CD14-positive monocyte (primary cell): ENCODE results near the gene MBNL3. TPM values are rescaled to one million over a fixed set of nuclear protein-coding genes. Genes with fewer than 3 reads are reported as not detected.

Source experiments
- DNase-seq, 3 donors: peaks; one replicate each; pipeline ENCODE4 v3.0.0-alpha.2; 2011 to 2022
- H2AFZ ChIP-seq: 2 replicates; pipeline ENCODE4 v1.6.0; 2012; ENCODE audit warnings: mild to moderate bottlenecking, low read depth, low read length, inconsistent platforms; ENCODE audit not compliant: insufficient read depth, poor library complexity, severe bottlenecking
- H3K27ac ChIP-seq, 2 donors: 1 replicate in 1 of 2; 2 replicates in 1 of 2; pipeline ENCODE4 v1.5.1; 2012 to 2013; ENCODE audit warnings: low read length in 2 of 2, control low read depth in 1 of 2, inconsistent platforms in 1 of 2, low read depth in 1 of 2, mild to moderate bottlenecking in 1 of 2
- H3K27me3 ChIP-seq, 2 donors: one replicate each; pipeline versions ENCODE4 v1.6.0 to v1.6.1; 2011 to 2013; ENCODE audit warnings: low read length in 2 of 2; ENCODE audit not compliant: control insufficient read depth in 2 of 2, insufficient read depth in 2 of 2
- H3K36me3 ChIP-seq, 2 donors: replicated peaks in 1 of 2; 1 replicate in 1 of 2; 2 replicates in 1 of 2; pipeline versions ENCODE4 v1.5.1 to v1.6.1; 2012 to 2013; ENCODE audit warnings: low read length in 2 of 2, control low read depth in 1 of 2, inconsistent platforms in 1 of 2, mild to moderate bottlenecking in 1 of 2; ENCODE audit not compliant: insufficient read depth in 2 of 2, control insufficient read depth in 1 of 2
- H3K4me1 ChIP-seq, 2 donors: 1 replicate in 1 of 2; 2 replicates in 1 of 2; pipeline versions ENCODE4 v1.5.1 to v1.6.1; 2012 to 2013; ENCODE audit warnings: low read length in 2 of 2, control low read depth in 1 of 2, inconsistent platforms in 1 of 2, mild to moderate bottlenecking in 1 of 2, moderate library complexity in 1 of 2; ENCODE audit not compliant: insufficient read depth in 2 of 2, control insufficient read depth in 1 of 2
- H3K4me2 ChIP-seq: replicated peaks from 2 replicates; pipeline ENCODE3; 2012; ENCODE audit warnings: low read length, moderate library complexity, mild to moderate bottlenecking; ENCODE audit not compliant: poor library complexity, severe bottlenecking; ENCODE audit errors: extremely low read depth
- H3K4me3 ChIP-seq, 3 experiments: fragments of 200-600 bp in 1 of 3; sonication (generic) in 1 of 3; replicated peaks in 1 of 3; 1 replicate in 2 of 3; 2 replicates in 1 of 3; pipeline ENCODE4 v1.5.1; 2011 to 2013; ENCODE audit warnings: low read length in 3 of 3, mild to moderate bottlenecking in 3 of 3, control low read depth in 2 of 3, low read depth in 2 of 3, inconsistent platforms in 1 of 3, moderate library complexity in 1 of 3
- H3K79me2 ChIP-seq: 2 replicates; pipeline ENCODE4 v1.6.0; 2012; ENCODE audit warnings: mild to moderate bottlenecking, control low read depth, inconsistent platforms, low read length, moderate library complexity; ENCODE audit not compliant: insufficient read depth
- H3K9ac ChIP-seq: 2 replicates; pipeline ENCODE4 v1.6.0; 2017; ENCODE audit warnings: low read length, mild to moderate bottlenecking; ENCODE audit not compliant: insufficient read depth, poor library complexity, severe bottlenecking
- H3K9me3 ChIP-seq, 2 donors: replicated peaks in 1 of 2; 1 replicate in 1 of 2; 2 replicates in 1 of 2; pipeline versions ENCODE4 v1.5.1 to v1.6.1; 2012 to 2013; ENCODE audit warnings: low read length in 2 of 2, control low read depth in 1 of 2; ENCODE audit not compliant: control insufficient read depth in 1 of 2, insufficient read depth in 1 of 2
- H4K20me1 ChIP-seq: 2 replicates; pipeline ENCODE4 v1.6.0; 2012; ENCODE audit warnings: mild to moderate bottlenecking, low read length, control low read depth, moderate library complexity; ENCODE audit not compliant: insufficient read depth
- H3K27ac Mint-ChIP-seq, 7 donors: one replicate each; pipeline ENCODE4 v1.8.0; 2020; ENCODE audit warnings: mild to moderate bottlenecking in 7 of 7, mixed read lengths in 7 of 7, moderate library complexity in 6 of 7, inconsistent platforms in 2 of 7
- H3K27me3 Mint-ChIP-seq, 3 donors: one replicate each; pipeline ENCODE4 v1.8.0; 2021 to 2022; ENCODE audit warnings: low read depth in 3 of 3, mild to moderate bottlenecking in 3 of 3, mixed read lengths in 3 of 3, moderate library complexity in 3 of 3, inconsistent platforms in 1 of 3
- H3K36me3 Mint-ChIP-seq, 2 donors: one replicate each; pipeline ENCODE4 v1.8.0; 2020; ENCODE audit warnings: mixed read lengths in 2 of 2, inconsistent platforms in 1 of 2, mild to moderate bottlenecking in 1 of 2
- H3K4me1 Mint-ChIP-seq: one replicate; pipeline ENCODE4 v1.8.0; 2020; ENCODE audit warnings: mild to moderate bottlenecking, mixed read lengths
- H3K4me3 Mint-ChIP-seq, 2 donors: one replicate each; pipeline ENCODE4 v1.8.0; 2020; ENCODE audit warnings: mild to moderate bottlenecking in 2 of 2, mixed read lengths in 2 of 2, moderate library complexity in 1 of 2
- H3K9me3 Mint-ChIP-seq, 7 donors: one replicate each; pipeline ENCODE4 v1.8.0; 2020 to 2022; ENCODE audit warnings: mixed read lengths in 7 of 7, mild to moderate bottlenecking in 6 of 7, moderate library complexity in 6 of 7, inconsistent platforms in 2 of 7
- CTCF ChIP-seq: fragments of 200-600 bp; IDR thresholded peaks from one replicate; pipeline ENCODE4 v1.8.0; 2022; ENCODE audit warnings: antibody characterized with exemption, mild to moderate bottlenecking
- WGBS: methylation state at CpG from one replicate; pipeline ENCODE4 v1.1.5; 2013; ENCODE audit warnings: missing lambda C conversion rate; ENCODE audit not compliant: insufficient coverage; 5-methylcytosine and 5-hydroxymethylcytosine counted together
- intact Hi-C, 2 donors: fragments of 100-400 bp; cut with micrococcal nuclease; formaldehyde crosslinking; loops; one replicate each; pipeline versions ENCODE4 v1.15.0 to v1.15.1; 2023
- polyA plus RNA-seq, 3 donors: library from polyadenylated mRNA; depleted of rRNA in 1 of 3; unstranded in 2 of 3; stranded (reverse) in 1 of 3; fragments of 300-500 nt in 2 of 3; fragments of >200 nt in 1 of 3; fragmentation: Illumina TruSeq in 2 of 3; gene quantifications; 1 replicate in 2 of 3; 2 replicates in 1 of 3; pipeline ENCODE4 v1.2.3, GENCODE V29; 2012 to 2021

MBNL3 gene
- polyA plus RNA-seq, 3 donors: 7.4 to 32.8 (median 22.4) TPM

DNA sequence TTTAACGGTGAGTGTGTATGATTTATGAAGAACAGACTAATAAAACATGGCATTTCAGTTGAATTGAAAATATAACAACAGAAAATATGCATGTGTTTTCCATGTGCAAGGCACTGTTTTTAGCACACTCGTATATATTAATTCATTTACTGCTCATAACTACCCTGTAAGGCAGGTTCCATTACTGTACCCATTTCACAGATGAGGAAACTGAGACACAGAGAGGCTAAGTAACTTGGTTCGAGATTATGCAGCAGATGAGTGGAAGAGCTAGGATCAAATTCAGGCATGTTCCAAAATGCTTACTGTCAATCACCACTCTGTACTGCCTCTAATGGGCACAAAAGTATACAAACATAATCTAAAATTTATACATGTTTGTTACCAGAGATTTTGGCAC is 20.4 kb downstream of the MBNL3 start:
- no CpG with 5 or more reads among the region's 3 CpGs for WGBS
- intact Hi-C loops: no loop called here
- Histone ChIP-seq H3K4me3 (no peak overlapping the region), H3K79me2 (peaks cover 5% of the 10 kb centered on the region), H3K27me3 (peaks cover 0 to 2% of the 10 kb centered on the region in 2 donors), H3K9ac (no peak overlapping the region), H3K4me1 (no peaks in the 10 kb centered on the region), H4K20me1 (no peaks in the 10 kb centered on the region), H3K36me3 (no peaks in the 10 kb centered on the region), H3K4me2 (no peak overlapping the region), H3K27ac (no peak overlapping the region), H3K9me3 (no peaks in the 10 kb centered on the region), H2AFZ (no peak overlapping the region)
- no peak for TF ChIP-seq CTCF
- Mint-ChIP-seq H3K36me3 (no peaks in the 10 kb centered on the region), H3K4me3 (no peak overlapping the region), H3K27me3 (peaks cover 0 to 3% (median 0%) of the 10 kb centered on the region in 3 donors), H3K4me1 (no peaks in the 10 kb centered on the region), H3K9me3 (peaks cover 0 to 2% (median 0%) of the 10 kb centered on the region in 7 donors), H3K27ac (no peak overlapping the region)
- DNase-seq: no peak

DNA sequence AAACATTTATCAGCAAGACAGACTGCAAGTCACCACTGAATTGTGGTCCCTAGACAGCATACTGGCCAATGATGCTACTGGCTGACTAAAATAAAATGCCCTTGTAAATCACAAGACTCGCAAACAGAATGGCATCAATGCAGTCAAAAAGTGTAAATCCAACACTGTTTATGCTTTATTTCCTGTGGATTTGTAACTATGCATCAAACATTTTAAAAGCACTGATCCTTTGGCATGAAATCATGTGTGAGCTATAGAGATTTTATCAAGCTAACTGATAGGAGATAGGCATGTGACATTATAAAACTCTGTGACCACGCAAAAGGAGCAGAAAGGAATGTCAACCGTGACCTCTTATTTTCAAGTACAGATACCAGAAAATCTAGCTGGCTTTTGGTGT is 20.8 kb downstream of the MBNL3 start:
- H3K4me3 ChIP-seq: no peak overlapping the region
- Mint-ChIP-seq H3K27ac (no peak overlapping the region), H3K36me3 (no peaks in the 10 kb centered on the region), H3K4me3 (no peak overlapping the region), H3K4me1 (no peaks in the 10 kb centered on the region), H3K9me3 (peaks cover 0 to 2% (median 0%) of the 10 kb centered on the region in 7 donors), H3K27me3 (peaks cover 0 to 3% (median 0%) of the 10 kb centered on the region in 3 donors)
- H2AFZ ChIP-seq: no peak overlapping the region
- H3K36me3 ChIP-seq: no peaks in the 10 kb centered on the region
- H3K4me1 ChIP-seq: no peaks in the 10 kb centered on the region
- intact Hi-C loops: no loop called here
- no peak overlapping the region for H3K9ac ChIP-seq
- H4K20me1 ChIP-seq: no peaks in the 10 kb centered on the region
- H3K9me3 ChIP-seq: no peaks in the 10 kb centered on the region
- peaks cover 0 to 2% of the 10 kb centered on the region in 2 donors for H3K27me3 ChIP-seq
- no CpG with 5 or more reads among the region's 3 CpGs for WGBS
- peaks cover under 1% of the 10 kb centered on the region for H3K79me2 ChIP-seq
- H3K4me2 ChIP-seq: no peak overlapping the region
- no peak for DNase-seq
- H3K27ac ChIP-seq: no peak overlapping the region
- TF ChIP-seq CTCF: no peak
